Inflammatory macrophage (primary cell): Measurements from ENCODE around the gene CRP.
"Not testable (repeated sequence)": the region's sequence is repeated elsewhere in the genome, so short reads cannot be mapped to it uniquely, and the experiment has no call there.

Source experiments
- DNase-seq, 2 donors: peaks; one replicate each; pipeline ENCODE4 v3.0.0-alpha.2; 2020 to 2022
- total RNA-seq, 18 experiments: gene quantifications; one replicate each; lab custom pipeline; 2026; ENCODE audit warnings: mixed read lengths in 6 of 18, inconsistent platforms in 2 of 18; lab: John Stamatoyannopoulos, UW

The CRP gene, protein sequence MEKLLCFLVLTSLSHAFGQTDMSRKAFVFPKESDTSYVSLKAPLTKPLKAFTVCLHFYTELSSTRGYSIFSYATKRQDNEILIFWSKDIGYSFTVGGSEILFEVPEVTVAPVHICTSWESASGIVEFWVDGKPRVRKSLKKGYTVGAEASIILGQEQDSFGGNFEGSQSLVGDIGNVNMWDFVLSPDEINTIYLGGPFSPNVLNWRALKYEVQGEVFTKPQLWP
- total RNA-seq = 0 to 0.10 (median 0) reads per million in 18 experiments

DNA sequence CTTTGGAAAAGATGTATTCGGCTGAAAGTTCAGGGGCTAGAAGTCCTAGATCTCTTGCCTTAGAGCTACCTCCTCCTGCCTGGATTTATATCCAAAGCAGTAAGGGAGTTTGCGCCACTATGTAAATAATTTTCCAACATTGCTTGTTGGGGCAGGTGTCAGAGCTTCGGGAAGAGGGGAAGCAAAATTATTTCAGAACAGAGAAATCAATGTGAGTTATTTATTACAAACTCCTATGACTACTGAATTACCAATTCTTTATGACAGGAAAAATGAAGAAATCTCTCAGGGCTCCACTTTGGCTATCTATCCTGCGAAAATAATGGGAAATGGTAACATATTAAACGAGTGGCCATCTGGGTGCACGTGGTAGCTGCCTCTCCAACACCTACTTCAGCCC lies at the start of gene CRP:
TSS of gene CRP (minus strand) at position 61 of the 400 bp plus-strand sequence. CDS start 104 bp downstream, outside the sequence.
- no peak for DNase-seq

GRCh38 chr1:159763686-159764085 lies 49.3 kb upstream of the CRP start:
- no peak for DNase-seq

- peak; percentile 68 to 75 for DNase-seq
Observed at GRCh38 chr1:159756397-159756796, 42.0 kb upstream of the CRP start.

DNA sequence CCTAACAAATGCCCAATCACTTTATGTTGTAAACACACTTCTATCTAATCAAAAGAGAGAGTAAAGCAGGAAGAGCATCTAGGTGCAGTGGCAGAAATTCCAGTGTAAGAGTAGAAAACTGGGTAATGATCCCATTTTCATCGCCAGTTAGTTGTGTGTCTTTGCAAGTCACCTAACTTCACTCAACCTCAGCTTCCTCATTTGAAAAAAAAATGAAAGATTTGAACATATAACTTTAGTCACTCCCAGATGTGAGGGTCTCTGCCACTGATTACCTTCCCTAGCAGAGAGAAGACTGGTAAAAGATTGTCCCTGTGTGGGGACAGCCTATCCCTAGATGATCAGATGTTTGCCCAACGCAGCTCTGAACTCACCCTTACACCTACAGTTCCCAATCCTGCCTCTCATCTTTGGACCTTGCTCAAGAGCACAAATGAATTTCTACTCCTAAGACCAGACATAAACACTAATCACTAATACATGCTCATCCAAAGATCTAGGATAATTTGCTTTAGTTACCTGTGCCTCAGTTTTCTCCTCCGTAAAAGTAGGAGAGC lies 41.1 kb upstream of the CRP start:
- DNase-seq = no peak

GRCh38 chr1:159753386-159753785 lies 39.0 kb upstream of the CRP start:
- DNase-seq = no peak

- no peak for DNase-seq
Observed at GRCh38 chr1:159752135-159752580, 37.8 kb upstream of the CRP start.

DNA sequence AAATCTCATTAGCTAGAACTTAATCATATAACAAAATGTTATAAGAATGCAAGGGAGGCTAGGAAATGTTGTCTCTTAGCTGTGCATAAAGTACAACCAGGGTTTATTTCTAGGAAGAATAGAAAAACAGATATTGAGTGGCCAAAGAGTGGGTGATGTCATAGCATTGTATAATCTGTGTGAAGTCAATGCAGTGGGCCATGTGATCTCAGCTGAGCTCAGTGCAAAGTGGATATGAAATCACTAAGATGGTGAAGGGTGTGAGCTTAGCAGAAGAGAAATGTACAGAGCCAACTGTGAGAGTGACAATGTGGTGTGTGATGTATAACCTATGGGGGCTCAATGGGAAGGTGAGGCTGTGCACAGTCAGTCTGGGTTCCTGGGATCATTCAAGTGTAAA lies 36.6 kb upstream of the CRP start:
- DNase-seq = no peak

- DNase-seq = no peak
Observed at GRCh38 chr1:159750621-159751020, 36.2 kb upstream of the CRP start.

DNA sequence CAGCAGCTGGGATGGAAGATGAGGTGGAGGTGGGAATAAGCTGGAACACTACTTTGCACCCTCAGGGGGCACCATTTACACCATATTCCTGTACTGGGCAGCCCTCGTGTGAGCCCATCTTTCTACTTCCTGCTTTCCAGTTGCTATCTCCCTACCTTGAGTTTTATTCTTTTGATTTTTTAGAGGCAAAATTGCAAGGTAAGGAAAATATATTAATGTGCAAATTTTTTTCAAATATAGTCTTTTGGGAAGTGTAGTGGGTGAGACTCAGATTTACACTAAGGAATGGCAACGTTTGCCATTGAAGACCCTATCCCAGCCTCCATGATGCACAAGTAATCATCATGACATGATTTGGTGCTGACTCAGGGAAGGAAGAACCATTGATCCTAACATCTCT lies 35.2 kb upstream of the CRP start:
- no peak for DNase-seq

DNA sequence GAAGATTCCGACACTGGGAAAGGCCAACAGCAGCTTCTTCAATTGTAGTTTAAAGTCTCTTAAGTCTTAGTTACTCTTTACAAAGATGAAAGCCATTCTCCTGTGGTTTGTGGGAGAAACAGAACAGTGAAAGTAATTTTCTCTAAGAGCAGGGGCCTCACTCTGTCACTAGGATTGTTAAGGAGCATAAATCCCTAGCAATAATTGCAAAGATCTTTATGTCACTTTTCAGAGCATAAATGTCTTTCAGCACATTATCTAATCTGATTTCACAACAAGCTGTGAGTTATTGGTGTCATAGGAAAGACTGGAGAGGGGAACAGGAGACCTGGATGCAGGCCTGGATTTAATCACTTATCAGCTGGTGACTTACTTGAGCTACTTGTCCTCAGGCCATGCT lies 34.0 kb upstream of the CRP start:
- DNase-seq = no peak

GRCh38 chr1:159746666-159747065 lies 32.3 kb upstream of the CRP start:
- no peak for DNase-seq

- peak in 1 of 2 donors; percentile 24 for DNase-seq
Observed at GRCh38 chr1:159743651-159744410, 29.4 kb upstream of the CRP start.

DNA sequence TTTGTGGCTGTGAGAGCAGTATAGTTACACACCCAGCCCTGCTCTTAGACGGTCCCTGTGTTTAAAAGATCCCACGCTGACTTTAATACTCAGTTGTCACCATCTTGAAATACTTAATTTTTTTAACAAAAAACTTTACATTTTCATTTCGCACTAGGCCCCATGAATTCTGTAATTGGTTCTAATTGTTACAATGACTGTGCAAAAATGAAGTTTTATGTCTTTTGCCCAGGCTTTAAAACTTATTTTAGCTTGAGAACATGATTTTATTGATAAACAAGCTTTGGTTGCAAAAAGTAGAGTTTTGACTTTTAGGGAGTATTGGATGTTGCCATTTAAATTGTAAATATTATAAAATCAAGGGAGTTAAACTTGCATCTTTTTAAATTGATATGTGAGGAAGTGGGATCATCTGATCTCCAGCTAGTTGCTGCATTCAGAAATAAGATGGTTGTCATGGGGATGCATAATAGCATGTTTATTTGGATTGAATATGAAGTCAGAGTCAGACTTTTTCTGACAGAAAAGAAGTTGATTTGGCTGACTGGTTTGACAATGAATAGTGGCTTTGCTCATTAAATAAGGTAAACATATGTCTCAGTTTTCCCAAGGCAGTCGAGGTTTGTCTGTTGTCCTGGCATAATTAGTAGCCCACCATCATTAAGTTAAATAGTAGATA lies 23.0 kb upstream of the CRP start:
- DNase-seq = peak; percentile 28 to 37

DNA sequence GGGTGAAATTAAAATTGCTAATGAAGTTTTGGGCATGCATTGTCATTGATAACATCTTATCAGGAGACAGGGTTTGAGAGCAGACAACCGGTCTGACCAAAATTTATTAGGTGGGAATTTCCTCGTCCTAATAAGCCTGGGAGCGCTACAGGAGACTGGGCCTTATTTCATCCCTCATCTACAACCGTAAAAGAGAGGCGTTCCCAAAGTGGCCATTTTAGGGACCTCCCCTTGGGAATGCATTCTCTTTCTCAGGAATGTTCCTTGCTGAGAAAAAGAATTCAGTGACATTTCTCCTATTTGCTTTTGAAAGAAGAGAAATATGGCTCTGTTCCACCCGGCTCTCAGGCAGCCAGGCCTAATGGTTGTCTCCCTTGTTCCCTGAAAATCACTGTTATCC lies 8.8 kb upstream of the CRP start:
- DNase-seq = not testable (repeated sequence)

- no peak for DNase-seq
Observed at GRCh38 chr1:159719990-159720389, 5.6 kb upstream of the CRP start.

DNA sequence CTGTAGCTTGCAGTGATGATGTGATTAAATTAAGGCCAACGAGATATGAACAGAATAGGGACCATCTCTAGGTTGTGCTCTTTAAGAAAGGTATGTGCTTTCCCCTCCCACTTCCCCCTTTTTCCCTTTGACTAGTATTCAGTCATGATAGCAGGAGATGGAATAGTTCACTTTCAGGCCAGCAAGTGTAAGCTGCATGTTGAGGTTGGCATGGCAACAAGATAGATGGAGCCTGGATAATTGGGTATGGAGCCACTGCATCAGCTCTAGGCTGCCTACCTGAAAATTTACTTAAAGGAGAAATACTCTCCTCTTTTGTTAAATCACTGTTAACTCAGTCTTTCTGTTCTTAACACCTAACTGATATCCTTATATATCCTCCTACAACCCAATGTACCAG lies 1.5 kb upstream of the CRP start:
- DNase-seq = no peak

DNA sequence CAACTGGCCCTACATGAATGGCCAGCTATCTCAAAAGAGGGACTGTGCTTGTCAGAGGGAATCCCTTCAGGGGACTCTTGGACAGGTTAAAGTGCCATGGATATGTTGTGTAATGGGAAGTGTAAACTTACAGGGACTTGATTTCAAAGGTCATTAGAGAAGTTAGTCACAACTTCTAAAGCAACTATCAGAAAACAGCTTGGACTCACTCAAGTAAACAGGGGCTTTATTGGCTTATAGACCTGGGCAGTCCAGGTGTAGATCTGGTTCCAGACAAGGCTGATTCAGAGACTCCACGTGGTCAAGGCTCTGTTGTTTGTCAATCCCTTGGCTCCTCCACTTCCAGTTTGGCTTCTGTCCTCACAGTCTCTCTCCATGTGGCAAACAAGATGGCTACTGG lies 2.3 kb downstream of the CRP start:
- no peak for DNase-seq

DNA sequence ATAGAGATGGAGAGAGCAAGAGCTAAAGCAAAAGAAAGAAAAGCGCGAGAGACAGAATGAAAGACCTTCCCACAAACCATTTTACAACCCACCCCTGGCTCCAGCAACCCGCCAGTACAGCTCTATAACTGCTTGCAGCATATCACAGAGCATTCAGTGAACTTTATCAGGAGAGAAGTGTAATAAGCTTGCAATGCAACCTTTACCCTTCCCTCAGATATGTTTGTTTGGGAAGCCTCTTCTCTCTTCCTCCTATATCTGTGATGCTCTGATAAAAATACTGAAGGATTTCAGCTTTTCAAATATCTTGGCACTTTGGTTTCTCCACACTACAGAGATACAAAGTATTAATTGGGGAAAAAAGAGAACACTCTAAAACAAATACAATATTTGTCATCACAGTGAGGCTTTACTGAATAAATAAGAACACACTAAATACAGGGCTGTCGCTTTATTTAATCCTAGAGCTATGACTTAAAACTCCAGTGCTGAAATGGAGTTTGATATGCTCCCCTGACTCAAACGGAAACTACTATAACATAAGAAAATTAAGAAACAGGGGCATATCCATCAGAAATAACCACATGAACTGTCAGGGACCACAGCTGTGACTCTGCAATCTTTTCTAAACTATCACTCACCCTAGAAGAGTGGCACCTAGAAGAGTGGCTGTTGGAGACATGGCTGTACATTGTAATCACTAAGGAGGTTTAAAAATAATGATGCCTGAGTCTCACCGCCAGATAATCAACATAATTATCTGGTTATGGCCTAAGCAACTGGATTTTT lies 6.7 kb downstream of the CRP start:
- no peak for DNase-seq

- DNase-seq = no peak
Observed at GRCh38 chr1:159705904-159706256, 8.5 kb downstream of the CRP start.

DNA sequence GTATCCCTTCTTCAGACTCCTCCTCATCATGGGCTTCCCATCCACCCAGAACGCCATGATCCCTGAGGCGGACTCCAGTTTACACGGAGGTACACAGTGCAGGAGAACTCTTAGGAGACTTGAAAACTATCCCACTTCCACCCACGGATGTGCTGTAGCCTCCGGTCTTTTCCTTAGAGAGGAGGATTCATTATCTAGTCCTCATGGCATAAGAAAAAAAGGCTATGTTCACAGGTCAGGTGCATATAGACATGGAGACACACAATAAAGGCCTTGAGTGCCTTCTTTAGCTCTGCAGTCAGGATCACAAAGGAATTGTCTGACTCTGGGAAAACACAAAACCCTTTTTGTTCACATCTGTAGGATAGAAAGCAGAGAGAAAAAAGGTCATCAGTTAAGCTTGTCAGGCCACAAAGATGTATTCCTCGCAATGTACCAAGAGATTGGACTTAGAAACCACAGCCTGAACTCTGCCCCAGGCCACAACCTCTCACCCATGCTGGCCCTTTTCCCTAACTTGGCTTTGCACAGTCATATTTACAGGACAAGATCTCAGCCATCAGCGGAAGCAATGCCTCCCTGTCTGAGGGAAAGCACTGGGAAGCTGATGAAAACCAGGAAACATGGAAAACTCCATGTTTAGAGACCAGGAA lies 9.0 kb downstream of the CRP start:
- no peak for DNase-seq

DNA sequence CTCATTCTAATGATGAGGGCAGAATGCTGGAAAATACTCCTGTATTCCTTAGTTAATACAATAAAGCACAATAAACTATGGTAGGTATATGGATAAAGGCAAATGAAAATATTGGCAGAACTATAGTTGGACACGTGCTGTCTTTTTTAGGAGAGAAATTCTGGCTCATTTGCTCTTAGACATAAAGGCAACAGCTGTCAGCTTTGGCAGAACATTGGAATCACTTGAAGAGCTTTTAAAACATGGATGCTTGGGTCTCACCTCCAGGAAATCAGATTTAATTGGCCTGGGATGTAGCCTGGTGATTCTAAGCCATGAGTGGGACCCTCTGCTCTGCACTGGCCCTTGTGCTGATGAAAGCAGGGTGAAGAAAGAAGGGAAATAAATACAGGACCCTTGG lies 9.9 kb downstream of the CRP start:
- no peak for DNase-seq

DNA sequence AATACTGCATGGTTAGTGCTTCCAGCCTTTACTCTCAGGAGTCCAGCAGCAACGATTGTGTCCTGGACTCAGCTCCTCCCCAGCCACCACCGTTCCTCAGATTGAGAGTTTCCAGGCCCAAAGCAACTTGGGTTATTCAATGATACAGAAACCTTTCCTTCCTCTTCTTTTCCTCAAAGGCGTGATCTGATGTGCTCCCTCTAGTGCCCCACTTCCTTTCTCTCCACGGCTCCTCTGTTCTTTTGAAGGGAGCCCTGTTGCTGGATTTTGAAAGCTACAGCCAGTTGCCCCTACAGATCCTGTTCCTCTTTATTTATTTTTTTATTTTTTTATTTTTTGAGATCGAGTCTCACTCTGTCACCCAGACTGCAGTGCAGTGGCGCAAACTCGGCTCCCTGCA lies 14.1 kb downstream of the CRP start:
- peak; percentile 21 to 27 for DNase-seq
